H1 (cell line): ENCODE measurements around the gene LOXL1. TPM values are rescaled to one million over a fixed set of nuclear protein-coding genes. Genes with fewer than 3 reads are reported as not detected.

Experiments used
- CTCF ChIA-PET: fragments of 300-600 bp; sonication (Branson Sonifier 250); formaldehyde crosslinking; loops from one replicate; lab custom pipeline; 2021; ENCODE audit not compliant: partially characterized antibody; lab: Charles Lee
- POLR2A ChIA-PET: fragments of 300-600 bp; sonication (Branson Sonifier 250); formaldehyde crosslinking; loops from one replicate; lab custom pipeline; 2021; ENCODE audit warnings: inconsistent platforms; ENCODE audit not compliant: partially characterized antibody; lab: Charles Lee
- DNase-seq, 2 experiments: peaks; one replicate each; pipeline versions ENCODE4 v3.0.0 to v3.0.0-alpha.2; 2010 to 2022; ENCODE audit warnings: low spot score in 2 of 2, low read depth in 1 of 2, mixed read lengths in 1 of 2
- FAIRE-seq: peaks from 2 replicates; lab custom pipeline; 2011; peaks lifted over from hg19 to GRCh38; lab: Jason Lieb, UNC
- H2AFZ ChIP-seq: 2 replicates; pipeline ENCODE4 v1.8.1; 2012; ENCODE audit warnings: low read length, inconsistent platforms
- H2AK5ac ChIP-seq: 2 replicates; pipeline ENCODE4 v1.6.1; 2013; ENCODE audit warnings: low read depth, low read length
- H2BK120ac ChIP-seq: replicated peaks from 2 replicates; pipeline ENCODE3; 2013; ENCODE audit warnings: low read depth, low read length, inconsistent platforms
- H2BK12ac ChIP-seq: 2 replicates; pipeline ENCODE4 v1.6.1; 2013; ENCODE audit warnings: low read depth, low read length
- H2BK15ac ChIP-seq: 2 replicates; pipeline ENCODE4 v1.6.1; 2013; ENCODE audit warnings: low read length
- H2BK20ac ChIP-seq: 2 replicates; pipeline ENCODE4 v1.6.1; 2013; ENCODE audit warnings: low read length
- H2BK5ac ChIP-seq: 2 replicates; pipeline ENCODE4 v1.6.1; 2013; ENCODE audit warnings: low read depth, low read length
- H3K14ac ChIP-seq: 2 replicates; pipeline ENCODE4 v1.6.1; 2013; ENCODE audit warnings: inconsistent platforms; ENCODE audit not compliant: insufficient read length
- H3K18ac ChIP-seq: 2 replicates; pipeline ENCODE4 v1.6.1; 2013; ENCODE audit warnings: low read length; ENCODE audit errors: extremely low read depth
- H3K23ac ChIP-seq: 2 replicates; pipeline ENCODE4 v1.6.1; 2013; ENCODE audit warnings: inconsistent platforms; ENCODE audit not compliant: insufficient read length
- H3K23me2 ChIP-seq: 2 replicates; pipeline ENCODE4 v1.6.1; 2013; ENCODE audit warnings: low read depth, low read length
- H3K27ac ChIP-seq: 2 replicates; pipeline ENCODE4 v1.6.1; 2011; ENCODE audit warnings: low read depth, low read length, inconsistent platforms
- H3K27me3 ChIP-seq, 4 experiments: replicated peaks in 1 of 4; 1 replicate in 1 of 4; 2 replicates in 3 of 4; pipeline versions ENCODE4 v1.6.1 to v1.8.1; 2011 to 2013; ENCODE audit warnings: low read length in 3 of 4, mild to moderate bottlenecking in 3 of 4, inconsistent platforms in 2 of 4, mixed read lengths in 2 of 4, moderate library complexity in 1 of 4; ENCODE audit not compliant: control insufficient read depth in 3 of 4, insufficient read depth in 3 of 4; ENCODE audit errors: extremely low read depth in 1 of 4
- H3K36me3 ChIP-seq, 4 experiments: 2 replicates each; pipeline versions ENCODE4 v1.6.1 to v1.8.1; 2011 to 2013; ENCODE audit warnings: mild to moderate bottlenecking in 4 of 4, low read length in 3 of 4, moderate library complexity in 2 of 4, control low read depth in 1 of 4, inconsistent platforms in 1 of 4; ENCODE audit not compliant: insufficient read depth in 4 of 4, control insufficient read depth in 2 of 4
- H3K4ac ChIP-seq: replicated peaks from 2 replicates; pipeline ENCODE3; 2013; ENCODE audit warnings: low read length, low read depth, mixed read lengths, inconsistent platforms; ENCODE audit not compliant: insufficient read length
- H3K4me1 ChIP-seq, 4 experiments: replicated peaks in 1 of 4; 1 replicate in 1 of 4; 2 replicates in 3 of 4; pipeline versions ENCODE4 v1.6.1 to v1.8.1; 2011 to 2013; ENCODE audit warnings: low read length in 3 of 4, inconsistent platforms in 2 of 4, mixed read lengths in 1 of 4; ENCODE audit not compliant: insufficient read depth in 4 of 4, control insufficient read depth in 3 of 4
- H3K4me2 ChIP-seq, 2 experiments: 2 replicates each; pipeline versions ENCODE4 v1.6.1 to v1.8.1; 2011 to 2013; ENCODE audit warnings: low read depth in 2 of 2, low read length in 2 of 2, control low read depth in 1 of 2, inconsistent platforms in 1 of 2, mild to moderate bottlenecking in 1 of 2; ENCODE audit not compliant: insufficient read depth in 1 of 2
- H3K4me3 ChIP-seq, 4 experiments: fragments of 200-600, 300-600 bp in 1 of 4; sonication (generic), shearing (Covaris generic), sonication (Bioruptor Twin) in 1 of 4; 2 replicates each; pipeline versions ENCODE4 v1.5.1 to v1.8.1; 2011 to 2016; ENCODE audit warnings: low read length in 4 of 4, low read depth in 3 of 4, control low read depth in 2 of 4, inconsistent platforms in 2 of 4, mild to moderate bottlenecking in 2 of 4, mixed read lengths in 1 of 4, moderate library complexity in 1 of 4; ENCODE audit not compliant: insufficient read depth in 2 of 4; ENCODE audit errors: extremely low read depth in 1 of 4
- H3K56ac ChIP-seq: replicated peaks from 2 replicates; pipeline ENCODE3; 2013; ENCODE audit warnings: low read depth, mild to moderate bottlenecking, mixed read lengths, low read length, inconsistent platforms; ENCODE audit not compliant: insufficient read length
- H3K79me1 ChIP-seq: 2 replicates; pipeline ENCODE4 v1.6.1; 2013; ENCODE audit warnings: low read depth, low read length, control low read depth
- H3K79me2 ChIP-seq, 2 experiments: 2 replicates each; pipeline versions ENCODE4 v1.6.1 to v1.8.1; 2012 to 2013; ENCODE audit warnings: low read length in 2 of 2, mild to moderate bottlenecking in 2 of 2, inconsistent platforms in 1 of 2; ENCODE audit not compliant: insufficient read depth in 2 of 2, control insufficient read depth in 1 of 2
- H3K9ac ChIP-seq, 4 experiments: replicated peaks in 1 of 4; 1 replicate in 1 of 4; 2 replicates in 3 of 4; pipeline versions ENCODE4 v1.6.1 to v1.8.1; 2011 to 2013; ENCODE audit warnings: low read depth in 3 of 4, low read length in 3 of 4, control low read depth in 2 of 4, mild to moderate bottlenecking in 2 of 4, moderate library complexity in 2 of 4, inconsistent platforms in 1 of 4; ENCODE audit errors: extremely low read depth in 1 of 4
- H3K9me3 ChIP-seq, 2 experiments: 2 replicates each; pipeline versions ENCODE4 v1.6.1 to v1.8.1; 2012 to 2013; ENCODE audit warnings: mild to moderate bottlenecking in 2 of 2, moderate library complexity in 2 of 2, control low read depth in 1 of 2, inconsistent platforms in 1 of 2, low read depth in 1 of 2, low read length in 1 of 2, mixed read lengths in 1 of 2; ENCODE audit not compliant: insufficient read depth in 2 of 2
- H4K20me1 ChIP-seq, 2 experiments: replicated peaks in 1 of 2; 2 replicates each; pipeline versions ENCODE3 to v1.8.1; 2011 to 2013; ENCODE audit warnings: inconsistent platforms in 2 of 2, low read length in 2 of 2, mild to moderate bottlenecking in 1 of 2; ENCODE audit not compliant: insufficient read depth in 2 of 2, control insufficient read depth in 1 of 2
- H4K5ac ChIP-seq: 2 replicates; pipeline ENCODE4 v1.6.1; 2013; ENCODE audit warnings: low read length, low read depth, mixed read lengths, inconsistent platforms; ENCODE audit not compliant: insufficient read length
- H4K8ac ChIP-seq: 2 replicates; pipeline ENCODE4 v1.8.0; 2013; ENCODE audit warnings: mild to moderate bottlenecking, moderate library complexity, low read length, inconsistent platforms; ENCODE audit not compliant: insufficient read depth; ENCODE audit errors: extremely low read depth
- H4K91ac ChIP-seq: replicated peaks from 2 replicates; pipeline ENCODE3; 2013; ENCODE audit warnings: low read length, mixed read lengths, inconsistent platforms; ENCODE audit not compliant: insufficient read length
- ATF3 ChIP-seq: IDR thresholded peaks from 2 replicates; pipeline ENCODE4 v1.6.1; 2011; ENCODE audit warnings: low read depth, mild to moderate bottlenecking, low read length; ENCODE audit not compliant: insufficient read depth
- BCL11A ChIP-seq, 2 experiments: IDR thresholded peaks; one replicate each; pipeline ENCODE4 v1.6.1; 2011; ENCODE audit warnings: low read depth in 2 of 2, low read length in 2 of 2, mild to moderate bottlenecking in 2 of 2
- FOSL1 ChIP-seq: IDR thresholded peaks from 2 replicates; pipeline ENCODE4 v1.6.1; 2011; ENCODE audit warnings: mild to moderate bottlenecking, low read depth, low read length, moderate library complexity; ENCODE audit not compliant: insufficient read depth
- HDAC2 ChIP-seq, 2 experiments: fragments of 300-600 bp in 1 of 2; sonication (generic) in 1 of 2; IDR thresholded peaks; 2 replicates each; pipeline ENCODE4 v1.6.1; 2011 to 2012; ENCODE audit warnings: low read depth in 2 of 2, low read length in 2 of 2, mild to moderate bottlenecking in 2 of 2, moderate library complexity in 2 of 2, borderline replicate concordance in 1 of 2, inconsistent platforms in 1 of 2
- KDM4A ChIP-seq: IDR thresholded peaks from one replicate; pipeline ENCODE4 v1.7.1; 2012; ENCODE audit warnings: low read depth, mild to moderate bottlenecking, moderate library complexity, low read length, inconsistent platforms; ENCODE audit not compliant: severe bottlenecking
- MAFK ChIP-seq: IDR thresholded peaks from 2 replicates; pipeline ENCODE4 v1.6.1; 2012; ENCODE audit warnings: low read depth, mild to moderate bottlenecking, improper control_type of control experiment, low read length
- NRF1 ChIP-seq: IDR thresholded peaks from 2 replicates; pipeline ENCODE4 v1.6.1; 2011; ENCODE audit warnings: mild to moderate bottlenecking, low read depth, low read length, improper control_type of control experiment
- RFX5 ChIP-seq: IDR thresholded peaks from 2 replicates; pipeline ENCODE4 v1.6.1; 2011; ENCODE audit warnings: low read depth, low read length, improper control_type of control experiment, borderline replicate concordance
- RXRA ChIP-seq: IDR thresholded peaks from 2 replicates; pipeline ENCODE4 v1.6.1; 2011; ENCODE audit warnings: low read depth, mild to moderate bottlenecking, low read length, moderate library complexity; ENCODE audit not compliant: insufficient read depth
- SIX5 ChIP-seq: IDR thresholded peaks from 2 replicates; pipeline ENCODE4 v1.6.1; 2011; ENCODE audit warnings: mild to moderate bottlenecking, low read depth, low read length
- SUZ12 ChIP-seq: fragments of 200-600 bp; sonication (generic); IDR thresholded peaks from 2 replicates; pipeline ENCODE4 v1.6.1; 2012; ENCODE audit warnings: mild to moderate bottlenecking, inconsistent platforms, low read length, moderate library complexity, mixed read lengths
- YY1 ChIP-seq: IDR thresholded peaks from 2 replicates; pipeline ENCODE4 v1.6.1; 2011; ENCODE audit warnings: low read depth, mild to moderate bottlenecking, low read length
- WGBS, 2 experiments: shearing (Covaris generic) in 1 of 2; methylation state at CpG; one replicate each; pipeline versions ENCODE4 v1.1.6 to v1.1.7; 2013 to 2015; ENCODE audit warnings: low lambda C conversion rate in 2 of 2, mixed read lengths in 2 of 2, inconsistent platforms in 1 of 2, low coverage in 1 of 2, missing lambda C conversion rate in 1 of 2; ENCODE audit not compliant: insufficient replicate concordance in 2 of 2, insufficient coverage in 1 of 2, insufficient read length in 1 of 2; ENCODE audit errors: extremely low coverage in 1 of 2, missing lambda C conversion rate in 1 of 2; 5-methylcytosine and 5-hydroxymethylcytosine counted together
- polyA plus RNA-seq, 7 experiments: library from polyadenylated mRNA; depleted of rRNA in 3 of 7; stranded (reverse) in 5 of 7; unstranded in 2 of 7; fragments of >200 nt in 5 of 7; fragments of 200-250 nt in 2 of 7; gene quantifications; 1 replicate in 5 of 7; 2 replicates in 1 of 7; 4 replicates in 1 of 7; pipeline versions ENCODE4 v1.2.1 to v1.2.3, GENCODE V29; 2011 to 2013; ENCODE audit warnings: missing spikeins in 2 of 7, mixed read lengths in 2 of 7
- total RNA-seq: library from RNA; stranded (reverse); fragmentation: NEBNext Ultra II Directional; extraction: Animal tissue kit (Norgen Biotek cat#: 25700); gene quantifications from 2 replicates; pipeline ENCODE4 v1.2.1, GENCODE V29; 2021

The LOXL1 gene
- total and polyA plus RNA-seq, 2 of the 8 experiments (the other 6 are each of a cell fraction or from before 2014, with no cell fraction given), result 8.1 to 14.4 TPM

DNA sequence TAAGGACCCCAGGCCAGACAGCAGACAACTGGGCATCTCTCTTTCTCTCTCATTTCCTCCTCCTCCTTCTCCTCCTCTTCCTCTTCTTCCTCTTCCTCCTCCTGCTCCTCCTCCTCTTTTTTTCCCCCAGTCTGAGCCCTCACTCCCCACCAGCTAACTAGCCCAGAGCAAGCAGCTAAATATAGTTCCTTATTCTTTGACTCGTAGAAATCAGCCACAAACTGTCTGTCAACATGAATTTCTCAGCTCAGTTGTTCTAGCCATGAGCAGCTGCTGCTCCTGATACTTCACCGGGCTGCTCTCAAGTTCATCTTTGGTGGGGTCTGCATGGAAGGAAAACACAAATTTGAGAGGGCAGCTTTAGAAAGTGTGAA lies 19.2 kb upstream of the LOXL1 start:
- Histone ChIP-seq H3K4me3 (no peak overlapping the region), H4K8ac (no peak overlapping the region), H3K79me2 (no peaks in the 10 kb centered on the region), H3K4me2 (no peak overlapping the region), H2BK20ac (no peak overlapping the region), H2AK5ac (no peak overlapping the region), H2BK120ac (no peak overlapping the region), H3K4ac (no peak overlapping the region), H2BK12ac (no peak overlapping the region), H2AFZ (no peak overlapping the region), H3K23ac (no peak overlapping the region), H3K14ac (no peak overlapping the region), H2BK5ac (no peak overlapping the region), H3K79me1 (no peaks in the 10 kb centered on the region), H3K27ac (no peak overlapping the region), H3K9ac (no peak overlapping the region), H2BK15ac (no peak overlapping the region), H3K56ac (no peak overlapping the region), H3K18ac (no peak overlapping the region), H3K27me3 (no peaks in the 10 kb centered on the region), H4K5ac (no peak overlapping the region), H4K91ac (no peak overlapping the region), H3K36me3 (no peaks in the 10 kb centered on the region), H4K20me1 (no peaks in the 10 kb centered on the region), H3K9me3 (no peaks in the 10 kb centered on the region), H3K23me2 (no peaks in the 10 kb centered on the region), H3K4me1 (peaks cover 0 to 5% (median 0%) of the 10 kb centered on the region in 4 experiments; a peak in 1 of 7 replicates)
- CTCF ChIA-PET, result interaction anchor here (0.9 to 8.5 kb wide), 29 partner anchors 11 to 206 kb away, joined by 3 to 167 read pairs (median 5); partner anchors contain the start of genes LOXL1 and TBC1D21
- POLR2A ChIA-PET, result no interaction called here
- FAIRE-seq (no peak), DNase-seq (no peak)
- WGBS, 2 experiments, result 86% methylated on average over 2 of the region's 2 CpGs; no CpG with 5 or more reads in 1 of the 2 experiments
- TF ChIP-seq RFX5, result no peak
- TF ChIP-seq MAFK, result no peak
- no peak for TF ChIP-seq KDM4A
- no peak for TF ChIP-seq ATF3
- no peak for TF ChIP-seq NRF1
- TF ChIP-seq HDAC2 (IDR thresholded peaks at IDR 0.05; ENCODE audit: borderline replicate concordance in 1 of 2, low read depth in 2 of 2, low read length in 2 of 2), result no peak
- TF ChIP-seq RXRA, result no peak
- no peak for TF ChIP-seq FOSL1
- TF ChIP-seq SUZ12, result no peak
- TF ChIP-seq BCL11A (IDR thresholded peaks at IDR 0.05; ENCODE audit: low read depth in 2 of 2, low read length in 2 of 2), result no peak
- TF ChIP-seq SIX5, result no peak
- TF ChIP-seq YY1, result no peak
